GM18861 (cell line): ENCODE results near the gene MTX1.

Source experiments
- ATAC-seq: cut with Tn5 transposase; IDR thresholded peaks from one replicate; pipeline ENCODE4 v1.9.1; 2021; ENCODE audit not compliant: unreplicated experiment

MTX1 gene

DNA sequence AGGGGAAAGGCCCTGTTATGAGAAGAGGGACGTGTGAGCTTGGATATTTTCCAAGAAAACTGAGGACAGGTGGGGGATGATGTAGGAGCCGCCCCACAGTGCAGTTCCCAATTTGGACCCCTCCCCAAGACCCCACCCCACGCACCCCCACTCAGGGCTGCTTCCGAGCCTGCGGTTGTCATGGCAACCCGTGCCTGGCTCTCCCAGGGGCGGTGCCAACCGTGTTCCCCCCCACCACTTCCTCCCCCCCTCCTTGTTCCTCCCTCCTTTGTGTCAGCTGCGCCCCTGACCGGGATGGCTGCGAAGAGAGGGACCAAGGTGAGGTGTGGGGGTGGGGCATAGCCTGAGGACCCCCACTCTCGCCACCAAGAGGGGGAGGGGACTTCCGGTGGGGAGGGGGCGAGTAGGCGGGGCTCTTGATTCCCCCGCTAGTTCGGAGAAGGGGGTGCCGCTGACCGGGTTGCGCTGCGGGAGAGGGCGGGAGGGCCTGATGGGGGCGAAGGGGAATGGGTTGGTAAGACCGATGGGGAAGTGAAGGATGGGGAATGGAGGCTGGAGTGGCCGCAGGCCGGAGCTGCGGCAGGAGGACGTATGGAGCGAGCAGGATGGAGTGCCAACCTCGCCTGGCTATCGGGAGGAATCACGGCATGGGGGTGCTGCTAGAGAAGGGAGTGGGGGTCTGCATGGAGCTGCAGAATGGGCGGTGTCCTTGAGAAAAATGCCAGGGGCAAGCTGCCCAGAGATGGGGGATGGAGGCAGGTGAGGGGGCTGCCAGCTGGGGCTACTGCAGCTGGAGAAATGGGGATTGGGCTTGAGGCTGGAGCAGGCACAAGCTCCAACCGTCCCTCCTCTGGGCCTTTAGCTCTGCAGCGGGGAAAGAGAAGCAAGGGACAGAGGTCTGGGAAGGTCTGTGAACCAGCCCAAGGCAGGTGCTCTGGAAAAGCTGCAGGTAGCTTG is 33.9 kb upstream of the MTX1 start:
- no peak for ATAC-seq

DNA sequence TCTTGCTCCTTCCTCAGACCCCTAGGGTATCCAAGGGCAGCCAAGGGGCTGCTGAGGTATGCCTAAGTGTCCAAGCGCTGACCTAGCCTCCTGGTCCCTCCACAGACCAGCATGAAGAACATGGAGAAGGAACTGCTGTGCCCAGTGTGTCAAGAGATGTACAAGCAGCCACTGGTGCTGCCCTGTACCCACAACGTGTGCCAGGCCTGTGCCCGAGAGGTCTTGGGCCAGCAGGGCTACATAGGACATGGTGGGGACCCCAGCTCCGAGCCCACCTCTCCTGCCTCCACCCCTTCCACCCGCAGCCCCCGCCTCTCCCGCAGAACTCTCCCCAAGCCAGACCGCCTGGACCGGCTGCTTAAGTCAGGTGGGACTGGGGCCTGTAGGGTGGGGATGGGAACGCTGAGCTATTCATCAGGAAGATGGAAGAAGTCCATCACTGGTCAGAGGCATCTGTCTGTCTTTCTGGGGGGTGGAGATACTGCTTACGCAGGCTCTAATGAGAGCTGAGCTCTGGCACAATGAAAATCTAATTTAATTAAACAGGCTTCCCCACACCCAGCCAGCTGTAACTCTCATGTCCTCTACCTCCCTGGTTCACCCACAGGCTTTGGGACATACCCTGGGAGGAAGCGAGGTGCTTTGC is 33.1 kb upstream of the MTX1 start:
- no peak for ATAC-seq

DNA sequence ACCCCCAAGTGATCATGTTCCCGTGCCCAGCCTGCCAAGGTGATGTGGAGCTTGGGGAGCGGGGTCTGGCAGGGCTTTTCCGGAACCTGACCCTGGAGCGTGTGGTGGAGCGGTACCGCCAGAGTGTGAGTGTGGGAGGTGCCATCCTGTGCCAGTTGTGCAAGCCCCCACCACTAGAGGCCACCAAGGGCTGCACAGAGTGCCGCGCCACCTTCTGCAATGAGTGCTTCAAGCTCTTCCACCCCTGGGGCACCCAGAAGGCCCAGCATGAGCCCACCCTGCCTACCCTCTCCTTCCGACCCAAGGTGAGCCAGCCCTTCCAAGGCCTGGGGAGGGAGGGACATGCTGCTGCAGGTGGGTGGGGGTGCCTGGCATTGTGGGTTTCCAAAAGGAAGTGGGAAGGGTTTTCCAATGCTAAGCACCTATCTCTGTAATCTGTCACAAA is 32.5 kb upstream of the MTX1 start:
- ATAC-seq: no peak

DNA sequence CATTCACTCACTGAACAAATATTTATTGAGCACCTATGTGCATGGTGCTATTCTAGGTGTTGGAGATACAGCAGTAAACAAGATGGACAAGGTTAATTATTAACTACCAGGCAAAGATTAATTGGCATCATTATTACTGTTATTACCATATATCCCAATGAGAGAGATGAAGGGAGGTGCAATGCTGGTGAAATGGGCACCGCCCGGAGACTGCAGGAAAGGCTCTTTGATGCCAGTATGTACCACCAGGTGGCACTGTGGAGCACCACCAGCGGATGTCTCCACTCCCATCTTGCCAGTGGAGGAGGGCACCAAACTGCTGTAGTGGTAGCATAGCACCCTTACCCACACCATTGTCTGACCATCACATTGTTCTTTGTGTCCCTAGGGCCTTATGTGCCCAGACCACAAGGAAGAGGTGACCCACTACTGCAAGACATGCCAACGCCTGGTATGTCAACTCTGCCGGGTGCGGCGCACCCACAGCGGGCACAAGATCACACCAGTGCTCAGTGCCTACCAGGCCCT is 31.9 kb upstream of the MTX1 start:
- no peak for ATAC-seq

DNA sequence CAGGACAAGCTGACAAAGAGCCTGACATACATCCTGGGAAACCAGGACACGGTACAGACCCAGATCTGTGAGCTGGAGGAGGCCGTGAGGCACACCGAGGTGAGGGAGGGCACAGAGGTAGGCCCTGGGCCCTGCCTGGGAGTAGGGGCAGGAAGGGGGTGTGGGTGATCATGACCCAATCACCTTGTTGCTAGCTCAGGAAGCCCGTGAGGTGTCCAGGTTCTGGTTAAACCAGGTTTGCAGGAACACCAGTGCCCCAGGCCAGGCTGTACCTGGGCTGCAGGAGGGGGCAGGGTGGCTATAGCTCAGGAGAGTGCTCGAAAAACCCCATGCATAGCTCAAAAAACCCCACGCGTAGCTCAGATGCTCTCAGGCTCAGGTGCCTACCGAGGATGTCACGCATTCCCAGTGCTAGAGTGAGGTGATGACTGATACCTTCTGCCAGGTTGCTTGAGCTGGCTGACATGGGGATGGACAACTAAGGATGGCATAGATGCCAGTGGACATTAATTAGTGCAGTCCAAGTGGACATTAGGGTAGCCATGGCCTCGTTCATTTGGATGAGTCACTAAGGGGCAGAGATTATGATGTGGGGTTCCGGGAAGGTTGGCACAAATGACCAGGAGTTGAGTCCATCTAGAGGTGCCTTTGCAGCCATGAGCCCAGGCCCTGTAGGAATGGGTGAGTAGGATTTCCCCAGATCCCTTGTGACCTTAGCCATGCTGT is 31.1 kb upstream of the MTX1 start:
- no peak for ATAC-seq

DNA sequence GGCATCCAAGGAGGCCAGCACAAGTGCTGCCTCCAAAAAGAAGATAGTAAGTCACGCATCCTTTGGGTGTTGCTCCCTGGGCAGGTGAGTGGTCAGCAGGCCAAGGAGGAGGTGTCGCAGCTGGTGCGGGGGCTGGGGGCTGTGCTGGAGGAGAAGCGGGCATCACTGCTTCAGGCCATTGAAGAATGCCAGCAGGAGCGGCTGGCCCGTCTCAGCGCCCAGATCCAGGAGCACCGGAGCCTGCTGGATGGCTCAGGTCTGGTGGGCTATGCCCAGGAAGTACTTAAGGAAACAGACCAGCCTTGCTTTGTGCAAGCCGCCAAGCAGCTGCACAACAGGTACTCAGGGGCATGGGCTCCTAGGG is 30.6 kb upstream of the MTX1 start:
- ATAC-seq: no peak

DNA sequence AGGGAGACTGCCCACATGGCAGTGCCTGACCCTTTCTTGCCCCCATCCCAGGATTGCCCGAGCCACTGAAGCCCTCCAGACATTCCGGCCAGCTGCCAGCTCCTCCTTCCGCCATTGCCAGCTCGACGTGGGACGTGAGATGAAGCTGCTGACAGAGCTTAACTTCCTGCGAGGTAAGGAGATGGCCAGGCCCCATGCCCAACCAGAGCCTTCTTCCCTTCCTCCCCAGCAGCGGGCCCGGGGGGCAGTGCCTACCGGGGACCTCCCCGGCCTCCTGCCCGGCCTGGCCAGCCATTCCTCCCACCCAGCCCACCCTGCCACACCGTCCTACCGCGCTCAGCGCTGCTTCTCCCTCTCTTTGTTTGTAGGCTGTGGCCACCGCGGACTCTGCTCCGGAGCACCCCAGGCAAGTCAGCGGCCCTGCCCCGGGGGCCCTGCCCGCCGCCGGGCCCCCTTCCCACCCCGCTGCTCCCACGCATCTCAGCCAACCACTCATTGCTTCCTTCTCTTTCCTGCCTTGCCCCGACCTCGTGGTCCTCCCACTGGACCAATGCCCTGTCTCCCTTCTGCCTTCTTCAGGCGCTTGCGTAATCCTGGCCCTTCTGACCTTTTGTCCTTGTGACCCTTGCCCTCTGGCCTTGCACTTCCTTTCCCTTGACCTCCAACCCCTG is 29.9 kb upstream of the MTX1 start:
- ATAC-seq: no peak

DNA sequence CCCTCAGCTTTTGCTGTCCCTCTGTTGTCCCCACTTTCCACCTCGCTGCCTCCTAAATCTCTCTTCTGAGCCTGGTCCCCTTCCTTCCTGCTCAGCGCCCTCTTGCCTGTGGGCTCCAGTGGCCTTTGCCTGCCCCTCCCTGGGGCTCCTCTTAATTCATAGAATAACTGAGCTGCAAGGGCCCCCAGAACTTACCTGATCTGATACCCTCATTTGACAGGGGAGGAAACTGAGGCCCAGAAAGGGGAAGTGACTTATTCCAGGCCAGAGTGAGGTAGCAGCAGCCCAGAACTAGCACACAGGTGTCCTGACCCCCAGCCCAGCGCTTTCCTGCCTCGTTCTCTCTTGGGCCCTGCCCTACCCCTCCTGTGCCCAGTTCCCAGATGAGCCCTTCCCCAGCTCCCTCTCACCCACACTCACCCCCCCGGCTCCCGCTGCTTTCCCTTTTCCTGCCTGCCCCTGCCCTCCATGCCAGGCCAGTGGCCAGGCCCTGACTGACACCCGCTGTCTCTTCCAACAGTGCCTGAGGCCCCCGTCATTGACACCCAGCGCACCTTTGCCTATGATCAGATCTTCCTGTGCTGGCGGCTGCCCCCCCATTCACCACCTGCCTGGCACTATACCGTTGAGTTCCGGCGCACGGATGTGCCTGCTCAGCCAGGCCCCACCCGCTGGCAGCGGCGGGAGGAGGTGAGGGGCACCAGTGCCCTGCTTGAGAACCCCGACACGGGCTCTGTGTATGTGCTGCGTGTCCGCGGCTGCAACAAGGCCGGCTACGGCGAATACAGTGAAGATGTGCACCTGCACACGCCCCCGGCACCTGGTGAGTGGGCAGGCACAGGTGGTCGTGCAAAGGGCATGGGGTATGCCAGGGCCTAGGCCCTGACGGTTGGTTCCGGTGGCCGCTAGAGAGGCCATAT is 29.1 kb upstream of the MTX1 start:
- no peak for ATAC-seq

DNA sequence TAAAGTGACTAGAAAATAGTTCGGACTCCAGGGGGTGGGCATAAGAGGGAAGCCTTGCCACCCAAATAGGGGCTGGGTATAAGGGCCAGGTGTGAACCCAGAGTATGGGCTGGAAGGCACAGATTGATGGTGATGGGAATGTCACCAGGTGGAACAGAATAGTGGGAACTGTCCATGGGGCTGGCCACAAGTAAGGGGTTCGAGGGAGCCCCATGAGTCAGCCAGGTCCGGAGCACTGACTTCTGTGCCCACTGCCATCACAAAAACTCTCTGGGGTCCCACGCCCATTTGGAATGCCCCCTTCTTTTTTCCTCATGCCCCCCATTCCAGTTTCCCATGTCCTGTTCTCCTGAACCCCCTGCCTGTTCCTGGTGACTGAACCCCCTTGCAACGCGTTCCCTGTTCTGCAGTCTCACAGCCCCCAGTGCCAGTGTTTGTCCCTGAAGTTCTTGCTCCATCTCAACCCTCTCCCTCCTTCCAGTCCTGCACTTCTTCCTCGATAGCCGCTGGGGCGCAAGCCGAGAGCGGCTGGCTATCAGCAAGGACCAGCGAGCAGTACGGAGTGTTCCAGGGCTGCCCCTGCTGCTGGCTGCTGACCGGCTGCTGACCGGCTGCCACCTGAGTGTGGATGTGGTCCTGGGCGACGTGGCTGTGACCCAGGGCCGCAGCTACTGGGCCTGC is 27.0 kb upstream of the MTX1 start:
- ATAC-seq: no peak

DNA sequence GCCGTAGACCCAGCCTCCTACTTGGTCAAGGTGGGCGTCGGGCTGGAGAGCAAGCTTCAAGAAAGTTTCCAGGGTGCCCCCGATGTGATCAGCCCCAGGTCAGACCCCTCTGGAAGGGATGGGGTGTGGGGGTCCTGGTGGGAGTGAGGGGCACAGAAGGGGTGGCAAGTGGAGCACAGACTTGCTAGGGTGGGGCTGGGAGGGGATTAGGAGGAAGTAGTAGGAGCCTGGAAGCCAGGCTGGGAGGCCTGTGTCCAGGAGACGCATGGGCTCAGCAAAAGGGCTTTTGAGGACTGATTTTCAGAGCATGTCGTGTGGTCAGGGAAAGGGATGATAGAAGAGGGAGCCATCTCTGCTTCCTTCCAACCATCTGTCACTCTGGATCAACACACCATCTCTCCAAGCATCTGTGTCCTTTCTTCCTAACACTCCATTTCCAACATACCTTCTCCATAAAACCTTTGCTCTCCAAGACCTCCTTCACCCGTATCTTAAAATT is 26.4 kb upstream of the MTX1 start:
- ATAC-seq: no peak

DNA sequence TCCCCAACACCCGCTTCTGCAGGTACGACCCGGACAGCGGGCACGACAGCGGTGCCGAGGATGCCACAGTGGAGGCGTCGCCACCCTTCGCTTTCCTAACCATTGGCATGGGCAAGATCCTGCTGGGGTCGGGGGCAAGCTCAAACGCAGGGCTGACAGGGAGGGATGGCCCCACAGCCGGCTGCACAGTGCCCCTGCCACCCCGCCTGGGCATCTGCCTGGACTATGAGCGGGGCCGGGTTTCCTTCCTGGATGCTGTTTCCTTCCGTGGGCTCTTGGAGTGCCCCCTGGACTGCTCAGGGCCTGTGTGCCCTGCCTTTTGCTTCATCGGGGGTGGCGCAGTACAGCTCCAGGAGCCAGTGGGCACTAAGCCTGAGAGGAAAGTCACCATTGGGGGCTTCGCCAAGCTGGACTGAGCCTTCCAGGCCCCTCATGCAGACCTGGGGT is 24.7 kb upstream of the MTX1 start:
- no peak for ATAC-seq

DNA sequence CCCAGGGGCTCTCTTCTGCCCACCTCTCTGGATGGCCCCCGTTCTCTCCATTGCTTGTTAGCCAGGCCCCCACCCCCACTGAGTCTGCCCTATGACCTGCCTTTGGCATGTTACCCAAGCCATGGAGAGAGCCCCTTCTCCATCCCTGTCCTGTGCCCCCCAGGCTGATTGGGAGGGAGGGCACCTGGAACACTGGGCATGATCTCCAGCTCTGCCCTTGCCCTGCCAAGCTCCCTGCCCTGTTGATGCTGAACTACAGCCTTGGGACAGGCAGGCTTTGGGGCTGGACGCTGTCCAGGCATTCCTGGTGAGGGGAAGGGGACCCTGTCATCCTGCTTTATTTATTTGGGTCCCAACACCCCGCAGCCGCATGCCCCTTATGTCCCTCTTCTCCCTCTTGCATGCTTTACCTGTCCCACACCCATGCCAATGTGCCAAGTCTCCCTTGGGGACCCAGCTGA is 24.1 kb upstream of the MTX1 start:
- no peak for ATAC-seq

DNA sequence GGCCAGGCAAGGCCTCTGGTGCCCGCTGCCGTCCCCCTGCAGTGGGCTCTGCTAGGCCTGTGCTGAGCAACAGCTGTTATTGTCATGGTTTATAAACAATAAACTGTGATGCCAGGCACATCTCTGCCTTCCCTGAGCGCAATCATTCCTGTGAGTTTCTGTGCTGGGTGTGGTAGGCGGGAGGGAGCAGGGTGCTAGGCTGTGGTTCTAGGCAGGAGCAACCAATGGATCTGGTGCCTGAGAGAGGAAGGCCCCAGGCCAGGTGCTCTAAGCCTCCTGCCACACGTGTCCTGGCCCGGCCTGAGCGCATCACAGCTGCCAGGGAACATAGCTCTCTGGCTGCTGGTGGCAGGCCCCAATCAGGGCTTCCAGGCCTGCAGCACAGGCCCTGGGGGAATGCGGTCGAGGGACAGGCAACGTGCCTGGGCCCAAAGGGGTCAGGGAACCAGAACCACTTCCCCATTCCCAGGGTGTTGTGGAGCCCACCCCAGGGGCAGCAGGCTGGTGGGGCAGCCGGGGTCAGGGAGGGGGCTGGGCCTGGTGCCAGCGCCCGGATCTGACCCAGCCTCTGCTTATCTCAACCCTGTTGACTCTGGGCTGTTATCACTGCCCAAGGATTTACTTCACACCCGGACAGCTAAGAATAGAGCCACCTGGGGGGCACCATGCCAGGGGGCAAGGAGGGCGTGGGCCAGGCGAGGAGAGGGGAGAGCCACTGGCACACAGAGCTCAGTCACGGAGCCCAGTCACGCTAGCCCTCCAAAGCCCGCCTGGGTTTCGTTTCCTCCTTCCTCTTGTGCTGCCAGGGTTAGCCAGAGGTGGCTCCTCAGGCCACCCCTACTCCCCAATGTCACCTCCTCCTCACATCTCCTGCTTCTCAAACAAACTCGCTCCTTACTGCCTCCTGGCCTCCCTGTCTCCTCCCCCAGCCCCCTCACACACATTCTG is 23.4 kb upstream of the MTX1 start:
- peak; percentile 82 for ATAC-seq

DNA sequence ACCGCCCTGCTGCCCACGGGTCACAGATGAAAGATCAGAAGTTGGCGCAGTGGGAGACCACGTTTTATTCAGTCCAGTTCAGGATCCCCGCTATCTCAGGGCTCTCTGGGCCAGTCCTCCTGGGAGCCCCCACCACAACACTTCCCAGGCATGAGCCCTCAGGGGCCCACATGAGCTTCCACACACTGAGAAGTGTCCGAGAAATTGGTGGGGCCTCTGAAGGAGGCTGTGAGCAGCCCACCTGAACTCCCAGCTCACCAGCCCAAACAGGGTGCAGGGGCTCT is 22.8 kb upstream of the MTX1 start:
- no peak for ATAC-seq

DNA sequence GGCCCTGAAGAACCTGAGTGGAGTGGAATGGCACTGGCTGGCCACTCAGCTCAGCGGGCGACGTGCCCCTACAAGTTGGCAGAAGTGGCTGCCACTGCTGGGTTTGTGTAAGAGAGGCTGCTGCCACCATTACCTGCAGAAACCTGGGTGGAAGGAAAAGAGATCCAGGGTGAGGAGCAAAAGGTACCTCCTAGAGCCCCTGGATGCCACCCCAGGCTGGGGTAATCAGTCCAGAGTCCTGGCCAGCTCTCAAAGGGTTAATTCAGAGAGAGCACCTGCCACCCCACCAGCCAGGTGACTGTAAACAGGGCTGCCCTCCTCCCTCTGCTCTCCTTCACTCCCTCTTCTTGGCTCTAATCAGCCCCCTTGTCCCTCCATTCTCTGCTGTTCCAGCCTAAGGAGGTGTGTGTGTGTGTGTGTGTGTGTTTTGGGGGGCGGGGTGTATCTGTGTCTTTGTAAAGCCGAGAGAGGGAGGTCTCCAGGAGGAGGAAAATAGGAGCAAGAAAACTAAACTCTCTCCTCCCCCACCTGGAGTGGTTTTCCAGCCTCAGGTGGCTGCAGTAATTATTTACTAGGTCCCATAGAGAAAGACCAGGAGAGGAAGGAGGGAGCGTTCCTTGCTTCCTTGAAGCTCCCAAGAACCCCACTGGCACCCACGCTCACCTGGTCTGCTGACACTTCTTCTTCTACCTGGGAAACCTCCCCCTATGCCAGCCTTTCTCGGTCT is 22.3 kb upstream of the MTX1 start:
- no peak for ATAC-seq

DNA sequence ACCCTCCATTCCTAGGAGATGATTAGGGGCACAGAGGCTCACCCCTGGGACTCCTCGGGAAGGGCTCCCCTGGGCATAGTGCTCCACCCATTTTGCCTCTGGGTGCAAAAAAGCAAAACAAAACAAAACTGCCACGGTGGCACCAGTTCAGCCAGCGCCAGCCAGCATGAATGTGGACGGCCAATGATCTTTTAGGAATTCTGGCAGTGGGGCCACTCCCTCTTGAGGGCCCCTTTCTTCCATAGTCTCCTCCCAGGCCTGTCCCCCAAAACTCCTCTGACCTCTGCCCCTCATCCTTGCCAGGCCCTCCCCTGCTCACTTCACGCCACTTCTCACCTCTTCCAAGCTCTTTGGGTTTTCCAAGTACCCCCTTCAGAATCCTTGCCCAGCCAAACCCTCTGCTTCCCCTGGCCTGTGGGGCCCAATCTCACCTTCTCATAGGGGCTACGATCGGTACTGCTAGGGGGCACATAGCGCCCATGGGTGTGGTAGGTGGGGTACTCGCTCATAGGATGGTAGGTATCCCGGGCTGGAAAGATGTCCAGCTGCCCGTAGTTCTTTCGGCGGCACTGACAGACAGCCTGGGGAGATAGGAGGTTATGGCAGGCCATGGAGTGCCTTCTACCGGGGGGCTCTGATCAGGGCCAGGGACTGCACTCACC is 21.6 kb upstream of the MTX1 start:
- no peak for ATAC-seq

DNA sequence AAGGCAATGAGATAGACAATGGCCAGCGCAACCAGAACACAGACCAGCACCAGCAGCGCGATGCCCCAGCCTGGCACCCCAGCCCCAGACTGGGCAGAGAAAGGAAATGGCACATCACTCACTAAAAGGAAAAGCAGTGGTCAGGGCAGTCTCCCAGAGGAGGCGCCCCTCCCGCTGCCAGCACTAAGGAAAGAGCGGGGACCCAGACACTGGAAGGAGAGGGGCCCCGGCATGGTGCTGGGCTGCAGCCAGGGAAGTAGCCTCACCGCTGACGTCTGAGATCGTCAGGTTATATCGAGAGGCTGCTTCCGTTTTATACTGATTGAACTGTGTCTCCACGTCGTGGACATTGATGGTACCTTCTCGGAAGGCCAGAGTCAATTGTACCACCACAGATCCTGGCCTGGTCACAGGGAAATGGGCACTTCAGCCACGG is 21.0 kb upstream of the MTX1 start:
- ATAC-seq: no peak
